BLaER1 treated with 17β-estradiol and CSF1 and Interleukin-3, amounts not matched to agents 10 nM and 100 nM (cell line): ENCODE measurements around the gene MAT2A.

Experiments used
- H3K27ac ChIP-seq, 11 experiments: shearing (Covaris generic); formaldehyde crosslinking; 2 replicates each; pipeline ENCODE4 v1.8.1; 2022
- H3K27me3 ChIP-seq, 11 experiments: shearing (Covaris generic); formaldehyde crosslinking; 2 replicates each; pipeline ENCODE4 v1.8.1; 2022
- H3K36me3 ChIP-seq, 11 experiments: shearing (Covaris generic); formaldehyde crosslinking; 2 replicates each; pipeline ENCODE4 v1.8.1; 2022
- H3K4me1 ChIP-seq, 10 experiments: shearing (Covaris generic); formaldehyde crosslinking; 2 replicates each; pipeline ENCODE4 v1.8.1; 2022
- H3K4me2 ChIP-seq, 11 experiments: shearing (Covaris generic); formaldehyde crosslinking; 2 replicates each; pipeline ENCODE4 v1.8.1; 2022
- H3K4me3 ChIP-seq, 10 experiments: shearing (Covaris generic); formaldehyde crosslinking; 2 replicates each; pipeline ENCODE4 v1.8.1; 2022
- H3K9ac ChIP-seq, 11 experiments: shearing (Covaris generic); formaldehyde crosslinking; 2 replicates each; pipeline ENCODE4 v1.8.1; 2022
- H3K9me3 ChIP-seq, 11 experiments: shearing (Covaris generic); formaldehyde crosslinking; replicated peaks in 1 of 11; 2 replicates each; pipeline ENCODE4 v1.8.1; 2022
- H4K20me1 ChIP-seq, 11 experiments: shearing (Covaris generic); formaldehyde crosslinking; 2 replicates each; pipeline ENCODE4 v1.8.1; 2022
- Cebpa-rat ChIP-seq, 11 experiments: shearing (Covaris generic); IDR thresholded peaks; 2 replicates each; pipeline ENCODE4 v1.8.1; 2022

Gene MAT2A

DNA sequence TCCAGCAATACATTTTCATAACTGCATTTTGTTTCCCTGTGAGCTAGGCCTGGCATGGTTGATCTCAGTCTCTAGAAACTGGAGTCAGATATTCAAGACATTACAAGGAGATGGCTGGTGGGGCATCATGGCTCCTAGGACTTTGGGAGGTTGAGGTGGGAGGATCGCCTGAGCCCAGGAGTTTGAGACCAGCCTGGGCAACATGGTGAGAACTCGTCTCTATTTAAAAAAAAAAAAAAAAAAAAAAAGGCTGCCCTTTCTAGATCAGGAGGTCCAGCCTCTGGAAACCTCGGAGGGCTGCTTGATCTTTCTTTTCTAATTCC, 38.1 kb downstream of the MAT2A start:
- Histone ChIP-seq H3K27ac (peak overlapping the region; percentile 86 to 96 (median 89)), H3K9ac (peak overlapping the region in 10 of 11 experiments; percentile 71 to 91 (median 78); a peak in 15 of 22 replicates), H3K4me2 (peak overlapping the region; percentile 88 to 100 (median 94)), H3K9me3 (no peaks in the 10 kb centered on the region), H3K36me3 (peaks cover 0 to 8% (median 0%) of the 10 kb centered on the region in 11 experiments; a peak in 6 of 22 replicates), H4K20me1 (no peaks in the 10 kb centered on the region), H3K27me3 (no peaks in the 10 kb centered on the region), H3K4me3 (peak overlapping the region in 6 of 10 experiments; percentile 48 to 63 (median 52); a peak in 6 of 20 replicates), H3K4me1 (peaks cover 53 to 61% (median 59%) of the 10 kb centered on the region in 10 experiments)
- TF ChIP-seq Cebpa-rat (IDR thresholded peaks at IDR 0.05), result no peak

DNA sequence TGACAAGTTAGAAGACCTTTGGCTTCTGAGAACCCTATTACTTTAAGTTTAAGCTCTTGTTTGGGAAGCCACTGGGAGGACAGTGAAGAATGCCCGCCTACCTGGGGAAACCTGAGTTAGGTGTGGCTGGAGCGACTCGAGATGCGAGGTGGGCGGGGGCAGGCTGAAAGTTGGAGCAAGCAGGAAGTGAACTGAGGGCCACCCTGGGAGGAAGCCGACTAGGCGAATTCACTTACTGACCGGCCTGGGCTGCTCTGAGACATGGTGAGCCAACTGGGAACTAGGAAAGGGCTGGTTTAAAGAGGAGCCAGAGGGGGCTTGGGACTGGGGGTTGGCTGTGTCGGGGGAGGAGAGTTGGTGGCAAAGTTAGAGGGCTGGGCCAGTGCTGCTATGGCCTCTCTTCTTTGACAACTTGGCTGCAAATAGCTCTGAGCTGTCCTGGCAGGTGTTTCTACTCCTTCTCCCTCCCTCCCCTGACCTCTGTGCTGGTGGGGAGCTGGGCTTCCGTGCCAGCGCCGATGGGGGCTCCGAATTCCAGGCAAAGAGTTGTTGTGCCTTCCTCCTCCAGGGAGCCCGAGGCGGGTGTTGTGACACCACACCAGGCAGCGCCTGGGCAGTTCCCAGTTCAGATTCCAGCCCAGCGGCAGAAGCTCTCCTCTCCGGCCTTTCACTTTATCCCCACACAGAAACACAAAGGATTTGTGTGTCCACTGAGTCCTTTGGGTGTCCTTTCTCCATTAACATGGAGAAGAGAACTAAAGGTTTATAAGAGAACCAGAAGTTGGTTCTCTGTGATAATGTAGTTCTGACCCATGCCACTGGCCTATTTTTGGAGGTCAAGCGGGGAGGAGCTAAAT, 38.6 kb downstream of the MAT2A start, which contains the start of gene VAMP8:
Gene VAMP8 (plus strand): TSS at position 201 of the 857 bp plus-strand sequence. CDS start 61 bp downstream, at position 262.
- TF ChIP-seq Cebpa-rat (IDR thresholded peaks at IDR 0.05), result no peak
- Histone ChIP-seq H3K4me2 (peak within 1 kb of the TSS; percentile 88 to 100 (median 94)), H3K4me1 (peaks cover 58 to 67% (median 65%) of the 10 kb centered on the region in 10 experiments), H4K20me1 (no peaks in the 10 kb centered on the region), H3K36me3 (peaks cover 0 to 14% (median 0%) of the 10 kb centered on the region in 11 experiments; a peak in 6 of 22 replicates), H3K9me3 (no peaks in the 10 kb centered on the region), H3K4me3 (peak within 1 kb of the TSS; percentile 31 to 63 (median 52); a peak in 19 of 20 replicates), H3K27me3 (no peaks in the 10 kb centered on the region), H3K27ac (peak within 1 kb of the TSS; percentile 86 to 96 (median 89)), H3K9ac (peak within 1 kb of the TSS; percentile 68 to 91 (median 78))

DNA sequence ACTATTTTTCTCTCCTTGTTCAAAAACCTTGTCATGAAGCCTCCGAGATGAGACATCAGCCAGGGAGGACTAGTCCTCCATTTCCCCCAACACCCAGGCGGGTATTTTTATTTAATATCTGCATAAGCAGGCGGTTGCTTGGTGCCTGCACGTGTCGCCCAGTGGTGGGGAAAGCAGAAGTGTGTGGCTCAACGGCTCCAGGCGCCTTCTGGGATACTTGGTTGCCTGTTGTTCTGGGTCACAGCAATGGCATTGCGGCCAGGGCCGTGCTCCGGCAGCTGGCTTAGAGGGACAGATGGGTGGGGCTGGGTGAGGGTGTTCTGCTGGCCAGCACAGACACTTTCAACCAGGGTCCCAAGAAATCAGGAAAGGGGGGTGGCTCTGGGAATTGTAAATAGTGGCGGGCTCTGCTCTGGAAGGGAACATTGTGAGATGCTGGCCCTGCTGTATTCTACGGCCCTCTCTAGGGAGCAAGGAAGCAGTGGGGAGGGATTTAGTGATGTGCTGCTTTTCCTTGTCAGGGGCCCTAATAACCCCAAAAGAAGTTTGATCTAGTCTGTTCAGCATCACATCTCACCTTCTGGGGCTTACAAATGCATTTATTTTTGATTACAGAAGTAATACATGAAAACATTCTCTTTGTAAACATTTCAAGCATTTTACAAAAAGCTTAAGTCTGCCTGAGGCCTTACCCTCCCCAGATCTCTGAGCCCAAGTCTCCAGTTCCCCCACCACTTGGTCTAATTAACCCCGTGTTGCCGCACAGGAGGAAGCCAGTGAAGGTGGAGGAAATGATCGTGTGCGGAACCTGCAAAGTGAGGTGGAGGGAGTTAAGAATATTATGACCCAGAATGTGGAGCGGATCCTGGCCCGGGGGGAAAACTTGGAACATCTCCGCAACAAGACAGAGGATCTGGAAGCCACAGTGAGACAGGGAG, 39.5 kb downstream of the MAT2A start:
- Histone ChIP-seq H3K4me2 (peak overlapping the region; percentile 88 to 100 (median 94)), H3K9me3 (no peaks in the 10 kb centered on the region), H3K4me3 (peak overlapping the region; percentile 31 to 63 (median 52)), H3K4me1 (peaks cover 67 to 76% (median 74%) of the 10 kb centered on the region in 10 experiments), H3K27me3 (no peaks in the 10 kb centered on the region), H4K20me1 (no peaks in the 10 kb centered on the region), H3K36me3 (peaks cover 0 to 16% (median 0%) of the 10 kb centered on the region in 11 experiments; a peak in 7 of 22 replicates), H3K27ac (peak overlapping the region; percentile 86 to 96 (median 89)), H3K9ac (peak overlapping the region; percentile 68 to 91 (median 78))
- no peak; a peak in 1 of 22 replicates for TF ChIP-seq Cebpa-rat (IDR thresholded peaks at IDR 0.05)

DNA sequence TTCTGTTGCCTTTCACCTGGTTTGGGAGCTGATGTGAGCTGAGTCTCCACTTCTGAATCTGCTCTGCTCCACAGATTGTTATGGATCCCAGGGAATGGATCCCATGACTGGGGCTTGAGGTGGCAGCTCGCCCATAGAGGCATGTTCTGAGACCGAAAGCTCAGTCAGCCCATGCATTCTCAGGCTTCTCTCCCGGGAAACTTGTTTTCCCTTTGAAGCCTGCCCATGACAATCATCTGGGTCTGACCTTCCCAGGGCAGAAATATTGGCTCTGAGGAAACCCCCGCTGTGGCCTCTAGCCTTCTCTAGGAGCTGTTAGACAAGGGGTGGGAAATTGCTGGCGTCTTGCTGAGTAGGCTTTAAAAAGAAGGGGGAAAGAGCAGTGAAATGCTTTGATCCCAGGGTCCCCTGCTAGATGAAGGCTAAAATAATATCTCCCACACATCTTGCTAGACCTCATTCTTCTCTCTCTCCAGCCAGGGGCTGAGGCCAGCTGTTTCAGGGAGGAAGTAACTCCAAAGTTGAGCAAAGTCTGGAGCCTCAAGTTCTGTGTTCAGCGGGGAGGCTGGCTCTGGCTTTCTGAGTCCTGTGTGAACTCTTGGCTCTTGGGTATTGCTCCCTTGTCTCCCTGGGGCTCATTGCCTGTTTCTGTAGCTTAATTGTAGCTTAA, 40.4 kb downstream of the MAT2A start:
- no peak for TF ChIP-seq Cebpa-rat (IDR thresholded peaks at IDR 0.05)
- H3K4me2 ChIP-seq, result peak overlapping the region; percentile 88 to 100 (median 94)
- H3K27ac ChIP-seq, result peak overlapping the region; percentile 86 to 96 (median 89)
- H3K4me1 ChIP-seq, result peaks cover 73 to 83% (median 80%) of the 10 kb centered on the region in 10 experiments
- H3K9ac ChIP-seq, result peak overlapping the region; percentile 68 to 91 (median 78)
- peaks cover 0 to 16% (median 0%) of the 10 kb centered on the region in 11 experiments; a peak in 7 of 22 replicates for H3K36me3 ChIP-seq
- no peaks in the 10 kb centered on the region for H3K9me3 ChIP-seq
- H4K20me1 ChIP-seq, result no peaks in the 10 kb centered on the region
- H3K4me3 ChIP-seq, result peak overlapping the region; percentile 31 to 63 (median 52)
- H3K27me3 ChIP-seq, result no peaks in the 10 kb centered on the region

DNA sequence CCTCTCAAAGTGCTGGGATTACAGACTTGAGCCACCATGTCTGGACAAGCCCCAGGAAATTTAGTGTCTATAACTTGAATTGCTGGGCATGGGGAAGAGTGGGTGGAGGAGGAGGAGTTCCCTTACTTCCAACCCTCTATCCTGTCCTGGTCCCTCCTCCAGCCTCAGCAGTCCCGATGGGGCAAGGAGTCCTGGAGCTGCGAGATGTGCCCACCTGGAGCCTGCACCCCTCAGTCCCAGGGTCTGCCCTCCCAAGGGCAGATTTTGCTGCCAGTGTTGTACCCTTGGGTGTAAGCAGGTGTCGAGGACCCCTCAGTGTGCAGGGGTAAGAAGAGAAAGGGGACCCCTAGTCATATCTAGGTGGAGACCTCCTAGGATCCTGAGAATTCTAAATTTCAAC, 41.2 kb downstream of the MAT2A start:
- peak overlapping the region; percentile 68 to 91 (median 78) for H3K9ac ChIP-seq
- TF ChIP-seq Cebpa-rat (IDR thresholded peaks at IDR 0.05), result no peak
- no peaks in the 10 kb centered on the region for H3K9me3 ChIP-seq
- H3K4me3 ChIP-seq, result peak overlapping the region in 8 of 10 experiments; percentile 32 to 63 (median 52); a peak in 9 of 20 replicates
- H3K36me3 ChIP-seq, result peaks cover 0 to 16% (median 0%) of the 10 kb centered on the region in 11 experiments; a peak in 7 of 22 replicates
- peak overlapping the region; percentile 88 to 100 (median 94) for H3K4me2 ChIP-seq
- peaks cover 81 to 91% (median 88%) of the 10 kb centered on the region in 10 experiments for H3K4me1 ChIP-seq
- no peaks in the 10 kb centered on the region for H3K27me3 ChIP-seq
- H4K20me1 ChIP-seq, result no peaks in the 10 kb centered on the region
- peak overlapping the region; percentile 86 to 96 (median 89) for H3K27ac ChIP-seq

DNA sequence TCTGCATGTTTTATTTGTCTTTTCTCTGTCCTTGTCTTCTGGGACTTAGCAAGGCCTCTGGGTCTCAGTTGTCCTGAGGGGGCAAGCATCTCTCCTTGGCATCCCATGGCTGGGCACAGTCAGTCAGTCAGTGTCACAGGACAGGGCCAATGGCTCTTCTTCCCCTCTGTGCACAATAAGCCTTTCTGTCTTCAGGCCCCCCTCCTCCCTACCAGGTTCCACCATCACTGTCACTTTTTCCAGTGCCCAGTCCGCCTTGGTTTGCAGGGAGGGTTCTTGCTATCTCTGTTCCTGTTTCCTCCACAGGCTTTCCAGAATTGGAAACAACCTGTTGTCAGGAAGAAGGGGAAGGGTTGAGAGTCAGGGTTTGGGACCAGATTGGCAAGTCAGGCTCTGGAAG, 43.5 kb downstream of the MAT2A start:
- Histone ChIP-seq H3K27me3 (no peaks in the 10 kb centered on the region), H3K4me3 (no peak overlapping the region), H3K9ac (no peak overlapping the region), H3K4me1 (peaks cover 95 to 98% (median 97%) of the 10 kb centered on the region in 10 experiments), H3K4me2 (peak overlapping the region; percentile 89 to 100 (median 95); a peak in 19 of 22 replicates), H4K20me1 (no peaks in the 10 kb centered on the region), H3K9me3 (no peaks in the 10 kb centered on the region), H3K36me3 (peaks cover 0 to 16% (median 0%) of the 10 kb centered on the region in 11 experiments; a peak in 7 of 22 replicates), H3K27ac (peak overlapping the region in 1 of 11 experiments; percentile 96; a peak in 1 of 22 replicates)
- TF ChIP-seq Cebpa-rat (IDR thresholded peaks at IDR 0.05), result no peak

DNA sequence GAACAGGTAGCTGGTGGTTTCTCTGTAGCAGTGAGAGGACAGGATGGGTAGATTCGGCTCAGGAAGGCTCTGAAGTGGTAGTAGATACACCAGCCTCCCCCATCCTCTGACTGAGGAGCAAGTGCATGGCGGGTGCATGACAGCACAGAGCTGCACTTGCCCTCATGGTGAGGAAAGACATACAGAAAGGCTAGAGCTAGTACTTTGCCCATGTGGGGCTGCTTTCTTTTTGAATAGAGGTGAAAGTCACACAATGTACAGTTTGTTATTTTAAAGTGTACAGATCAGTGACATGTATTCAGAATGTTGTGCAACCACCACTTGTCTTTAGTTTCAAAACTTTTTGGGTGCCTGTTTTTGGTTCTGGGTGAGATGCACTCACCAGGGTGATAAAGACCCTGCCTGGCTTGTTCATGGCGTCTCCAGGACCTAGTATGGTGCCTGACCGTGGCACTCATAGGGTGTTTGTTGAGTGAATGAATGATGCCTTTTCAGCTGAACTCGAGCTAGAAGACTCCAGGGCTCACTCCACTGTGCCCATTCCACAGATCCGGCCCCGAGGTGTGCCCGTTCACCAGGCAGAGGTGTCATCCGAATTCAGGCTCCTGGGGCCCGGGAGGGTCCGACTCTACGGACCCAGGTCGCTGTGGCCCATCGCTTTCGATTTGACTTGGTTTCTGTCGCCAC, 44.8 kb downstream of the MAT2A start:
- H3K4me1 ChIP-seq, result peaks cover 95 to 98% (median 97%) of the 10 kb centered on the region in 10 experiments
- peak overlapping the region; percentile 83 to 96 (median 92) for H3K9ac ChIP-seq
- peaks cover 0 to 16% (median 0%) of the 10 kb centered on the region in 11 experiments; a peak in 7 of 22 replicates for H3K36me3 ChIP-seq
- peak overlapping the region; percentile 53 to 84 (median 78) for H3K4me3 ChIP-seq
- peak overlapping the region; percentile 67 to 96 (median 90); a peak in 20 of 22 replicates for H3K27ac ChIP-seq
- no peaks in the 10 kb centered on the region for H3K27me3 ChIP-seq
- no peaks in the 10 kb centered on the region for H4K20me1 ChIP-seq
- TF ChIP-seq Cebpa-rat (IDR thresholded peaks at IDR 0.05), result peak in 5 of 11 experiments; percentile 14 to 73 (median 25); a peak in 4 of 22 replicates
- peak overlapping the region; percentile 89 to 100 (median 97) for H3K4me2 ChIP-seq
- no peaks in the 10 kb centered on the region for H3K9me3 ChIP-seq
